Stomach (tissue), 9 donors: Measurements from ENCODE around the gene PDE4B. TPM values are rescaled to one million over a fixed set of nuclear protein-coding genes. Genes with fewer than 3 reads are reported as not detected.
"Not testable (repeated sequence)": the region's sequence is repeated elsewhere in the genome, so short reads cannot be mapped to it uniquely, and the experiment has no call there.

Source experiments
- DNase-seq, 2 donors: peaks; one replicate each; pipeline versions ENCODE4 v3.0.0 to v3.0.0-alpha.2; 2013 to 2019
- H3K27ac ChIP-seq, 5 donors: fragments of 200-600 bp in 4 of 5; sonication (generic) in 4 of 5; one replicate each; pipeline ENCODE4 v1.5.1; 2013 to 2019; ENCODE audit warnings: mild to moderate bottlenecking in 1 of 5, moderate library complexity in 1 of 5
- H3K27me3 ChIP-seq, 3 donors: fragments of 200-600 bp; sonication (generic); one replicate each; pipeline ENCODE4 v1.5.1; 2017 to 2019; ENCODE audit warnings: mixed run types in 1 of 3
- H3K36me3 ChIP-seq, 4 donors: fragments of 200-600 bp; sonication (generic); 1 replicate in 3 of 4; 2 replicates in 1 of 4; pipeline ENCODE4 v1.5.1; 2016 to 2019
- H3K4me1 ChIP-seq, 4 donors: fragments of 200-600 bp; sonication (generic); one replicate each; pipeline ENCODE4 v1.5.1; 2016 to 2019
- H3K4me3 ChIP-seq, 4 donors: fragments of 200-600 bp; sonication (generic) in 3 of 4; one replicate each; pipeline ENCODE4 v1.5.1; 2016 to 2019; ENCODE audit warnings: mild to moderate bottlenecking in 1 of 4
- H3K9me3 ChIP-seq, 4 donors: fragments of 200-600 bp; sonication (generic); one replicate each; pipeline ENCODE4 v1.5.1; 2016 to 2019
- CTCF ChIP-seq, 7 experiments: fragments of 450-650 bp in 4 of 7; fragments of 200-600 bp in 3 of 7; sonication (generic) in 3 of 7; IDR thresholded peaks; one replicate each; pipeline ENCODE4 v1.5.1; 2016 to 2019; ENCODE audit warnings: antibody characterized with exemption in 7 of 7, control low read depth in 2 of 7, mild to moderate bottlenecking in 1 of 7
- EP300 ChIP-seq: sonication (generic); formaldehyde crosslinking; IDR thresholded peaks from one replicate; pipeline ENCODE4 v1.6.1; 2017; ENCODE audit warnings: antibody characterized with exemption
- POLR2A ChIP-seq, 4 donors: fragments of 450-650 bp; IDR thresholded peaks; one replicate each; pipeline ENCODE4 v1.6.1; 2016; ENCODE audit warnings: antibody characterized with exemption in 4 of 4, control low read depth in 2 of 4, mild to moderate bottlenecking in 1 of 4, moderate library complexity in 1 of 4
- POLR2AphosphoS5 ChIP-seq, 3 donors: sonication (generic); formaldehyde crosslinking; IDR thresholded peaks; one replicate each; pipeline ENCODE4 v1.6.1; 2016; ENCODE audit warnings: antibody characterized with exemption in 3 of 3
- WGBS, 5 donors: extraction: QIAGEN DNeasy Blood & Tissue Kit in 3 of 5; methylation state at CpG; one replicate each; pipeline versions ENCODE4 v1.1.5 to v1.1.7; 2013 to 2018; 5-methylcytosine and 5-hydroxymethylcytosine counted together
- intact Hi-C: fragments of 100-400 bp; cut with DNase I; formaldehyde crosslinking; loops from one replicate; pipeline ENCODE4 v1.15.1; 2023; ENCODE audit warnings: low total_unique reads
- polyA plus RNA-seq, 3 donors: library from polyadenylated mRNA; stranded (reverse); fragments of 200-250 nt; gene quantifications; one replicate each; pipeline ENCODE4 v1.2.3, GENCODE V29; 2013
- small RNA-seq, 4 donors: library from RNA; depleted of rRNA; stranded (forward); fragments of <200 nt; gene quantifications; one replicate each; pipeline ENCODE3, GENCODE V24; 2016
- total RNA-seq, 5 donors: library from RNA; depleted of rRNA; stranded (reverse); fragments of >200 nt; gene quantifications; one replicate each; pipeline versions ENCODE4 v1.1.0 to v1.2.3, GENCODE V29; 2014 to 2016
- donor health status: healthy with polysubstance abuse.
- donor health status: Bipolar disorder and iron deficiency.
- donor health status: healthy.

Gene PDE4B
- total and polyA plus RNA-seq, 8 donors: 0.45 to 34.3 (median 3.2) TPM

- Histone ChIP-seq H3K36me3 (no peaks in the 10 kb centered on the region), H3K4me1 (peaks cover 0 to 15% (median 5%) of the 10 kb centered on the region in 4 donors), H3K27ac (no peak overlapping the region), H3K4me3 (no peak overlapping the region), H3K9me3 (peaks cover 13 to 23% (median 17%) of the 10 kb centered on the region in 4 donors), H3K27me3 (no peaks in the 10 kb centered on the region)
- WGBS, 5 donors: 91 to 97% (median 92%) methylated on average over 3 of the region's 3 CpGs
- intact Hi-C loops: no loop called here
- no peak for DNase-seq
- no peak for TF ChIP-seq POLR2AphosphoS5 (IDR thresholded peaks at IDR 0.05)
- TF ChIP-seq CTCF (IDR thresholded peaks at IDR 0.05): no peak
- no peak for TF ChIP-seq POLR2A (IDR thresholded peaks at IDR 0.05)
- no peak for TF ChIP-seq EP300
Measured at GRCh38 chr1:66416295-66416694, 623.6 kb downstream of the PDE4B start.

- WGBS, 5 donors: 93 to 100% (median 100%) methylated on average over 1 of the region's 1 CpG
- H3K27ac ChIP-seq: no peak overlapping the region
- intact Hi-C loops: no loop called here
Measured at GRCh38 chr1:66418021-66418420, 625.3 kb downstream of the PDE4B start.

GRCh38 chr1:66420171-66420570 lies 627.5 kb downstream of the PDE4B start:
- H3K4me1 ChIP-seq, H3K4me3 ChIP-seq, H3K27ac ChIP-seq, H3K36me3 ChIP-seq, H3K27me3 ChIP-seq, intact Hi-C loops, DNase-seq: not testable (repeated sequence)
- 77 to 85% (median 84%) methylated on average over 3 of the region's 3 CpGs for WGBS, 5 donors
- peaks cover 13 to 23% (median 17%) of the 10 kb centered on the region in 4 donors for H3K9me3 ChIP-seq

More at GRCh38 chr1:66418021-66418420, 625.3 kb downstream of the PDE4B start:
- no peaks in the 10 kb centered on the region for H3K36me3 ChIP-seq
- no peak for TF ChIP-seq POLR2AphosphoS5 (IDR thresholded peaks at IDR 0.05)
- no peak for TF ChIP-seq POLR2A (IDR thresholded peaks at IDR 0.05)
- no peak for TF ChIP-seq CTCF (IDR thresholded peaks at IDR 0.05)
- no peak for TF ChIP-seq EP300
- no peaks in the 10 kb centered on the region for H3K27me3 ChIP-seq
- peaks cover 0 to 11% (median 5%) of the 10 kb centered on the region in 4 donors for H3K4me1 ChIP-seq
- H3K4me3 ChIP-seq: no peak overlapping the region
- H3K9me3 ChIP-seq: peaks cover 13 to 23% (median 17%) of the 10 kb centered on the region in 4 donors
- DNase-seq: no peak

GRCh38 chr1:66420906-66421305 lies 628.2 kb downstream of the PDE4B start:
- DNase-seq, H3K4me3 ChIP-seq, H3K27ac ChIP-seq, H3K36me3 ChIP-seq, H3K4me1 ChIP-seq, H3K27me3 ChIP-seq, intact Hi-C loops: not testable (repeated sequence)
- 81 to 100% (median 94%) methylated on average over 2 of the region's 2 CpGs for WGBS, 5 donors
- H3K9me3 ChIP-seq: peaks cover 13 to 23% (median 17%) of the 10 kb centered on the region in 4 donors

- Histone ChIP-seq H3K27ac (no peak overlapping the region), H3K9me3 (peaks cover 2 to 13% (median 8%) of the 10 kb centered on the region in 4 donors), H3K4me1 (no peaks in the 10 kb centered on the region), H3K27me3 (no peaks in the 10 kb centered on the region), H3K4me3 (no peak overlapping the region), H3K36me3 (no peaks in the 10 kb centered on the region)
- intact Hi-C loops: no loop called here
- DNase-seq: no peak
- no peak for TF ChIP-seq POLR2A (IDR thresholded peaks at IDR 0.05)
- TF ChIP-seq POLR2AphosphoS5 (IDR thresholded peaks at IDR 0.05): no peak
- TF ChIP-seq CTCF (IDR thresholded peaks at IDR 0.05): no peak
- TF ChIP-seq EP300: no peak
- WGBS, 5 donors: 73 to 96% (median 95%) methylated on average over 4 of the region's 4 CpGs
Measured at GRCh38 chr1:66422804-66423203, 630.1 kb downstream of the PDE4B start.

Small RNA genes lying within 50 kb of the gene (small RNA-seq; reads per million reads assigned to genes)
- gene RN7SL854P (0 reads per million in 4 donors), gene RNU4-88P (0 reads per million in 4 donors)
